SKM-1 treated with dmso at 0.1 percent for 144 hours (cell line): ENCODE measurements around the gene DMRTA2.
"Not testable (repeated sequence)": the region's sequence is repeated elsewhere in the genome, so short reads cannot be mapped to it uniquely, and the experiment has no call there.

ENCODE experiments used
- DNase-seq: peaks from one replicate; lab custom pipeline; 2025; ENCODE audit not compliant: unreplicated experiment; lab: John Stamatoyannopoulos, UW

Gene DMRTA2

DNA sequence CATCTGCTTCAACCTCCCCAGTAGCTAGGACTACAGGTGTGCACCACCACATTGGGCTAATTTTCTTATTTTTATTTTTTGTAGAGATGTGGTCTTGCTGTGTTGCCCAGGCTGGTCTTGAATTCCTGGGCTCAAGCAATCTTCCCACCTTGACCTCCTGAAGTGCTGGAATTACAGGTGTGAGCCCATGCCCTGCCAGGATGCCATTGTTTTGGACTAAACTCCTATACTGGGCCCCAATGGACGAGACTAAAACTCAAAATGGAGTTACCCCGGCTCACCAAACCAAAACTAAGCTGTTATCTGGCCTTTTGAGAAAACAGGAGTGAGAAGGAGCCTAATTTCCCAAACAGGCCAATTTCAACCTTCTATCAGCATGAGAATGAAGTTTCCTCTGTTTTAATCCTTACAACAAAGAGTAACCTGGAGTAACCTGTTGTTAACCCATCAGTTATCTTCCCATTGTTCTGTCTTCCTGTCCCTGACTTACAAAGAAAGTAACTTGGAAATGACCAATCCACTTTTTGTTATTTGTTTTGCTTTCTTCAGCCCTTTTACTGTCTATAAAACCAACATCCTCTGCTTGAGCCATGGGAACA, 29.6 kb downstream of the DMRTA2 start:
- no peak for DNase-seq

DNA sequence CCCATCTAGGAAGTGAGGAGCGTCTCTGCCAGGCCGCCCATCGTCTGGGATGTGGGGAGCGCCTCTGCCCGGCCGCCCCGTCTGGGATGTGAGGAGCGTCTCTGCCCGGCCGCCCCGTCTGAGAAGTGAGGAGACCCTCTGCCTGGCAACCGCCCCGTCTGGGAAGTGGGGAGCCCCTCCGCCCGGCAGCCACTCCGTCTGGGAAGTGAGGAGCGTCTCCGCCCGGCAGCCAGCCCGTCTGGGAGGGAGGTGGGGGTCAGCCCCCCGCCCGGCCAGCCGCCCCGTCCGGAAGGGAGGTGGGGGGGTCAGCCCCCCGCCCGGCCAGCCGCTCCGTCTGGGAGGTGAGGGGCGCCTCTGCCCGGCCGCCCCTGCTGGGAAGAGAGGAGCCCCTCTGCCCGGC, 41.7 kb downstream of the DMRTA2 start:
- DNase-seq: not testable (repeated sequence)

GRCh38 chr1:50378770-50379169, 44.5 kb downstream of the DMRTA2 start:
- DNase-seq: no peak

DNA sequence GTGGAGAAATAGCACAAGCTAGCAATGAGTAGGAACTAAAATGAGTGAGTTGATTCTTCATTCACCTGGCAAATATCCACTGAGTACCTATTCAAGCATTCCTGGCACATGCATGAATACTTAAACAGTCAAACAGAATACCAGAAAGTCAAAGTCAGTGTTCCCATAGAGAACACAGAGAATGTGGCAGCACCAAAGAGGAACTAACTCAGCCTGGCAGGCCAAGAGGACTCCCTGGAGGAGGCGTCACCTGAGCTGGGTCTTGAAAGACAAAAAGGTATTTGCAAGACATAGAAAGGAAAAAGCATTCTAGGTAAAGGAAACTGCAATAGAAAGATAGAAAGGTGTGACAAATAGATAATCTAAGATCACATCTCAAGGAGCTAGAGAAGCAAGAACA, 49.7 kb downstream of the DMRTA2 start:
- no peak for DNase-seq

DNA sequence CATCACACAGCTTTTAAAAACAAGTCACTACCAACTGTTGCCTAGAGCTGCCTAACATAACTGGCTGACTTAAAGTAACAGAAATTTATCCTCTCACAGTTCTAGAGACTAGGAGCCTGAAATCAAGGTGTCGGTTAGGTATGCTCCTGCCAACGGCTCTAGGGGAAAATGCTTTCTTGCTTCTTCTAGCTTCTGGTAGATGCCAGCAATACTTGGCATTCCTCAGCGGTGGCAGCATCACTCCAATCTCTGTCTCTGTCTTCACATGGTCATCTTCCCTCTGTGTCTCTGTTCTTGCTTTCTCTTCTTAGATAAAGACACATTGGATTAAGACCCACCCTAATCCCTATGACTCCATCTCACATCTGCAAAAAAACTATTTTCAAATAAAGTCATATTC, 51.5 kb downstream of the DMRTA2 start:
- DNase-seq: no peak

DNA sequence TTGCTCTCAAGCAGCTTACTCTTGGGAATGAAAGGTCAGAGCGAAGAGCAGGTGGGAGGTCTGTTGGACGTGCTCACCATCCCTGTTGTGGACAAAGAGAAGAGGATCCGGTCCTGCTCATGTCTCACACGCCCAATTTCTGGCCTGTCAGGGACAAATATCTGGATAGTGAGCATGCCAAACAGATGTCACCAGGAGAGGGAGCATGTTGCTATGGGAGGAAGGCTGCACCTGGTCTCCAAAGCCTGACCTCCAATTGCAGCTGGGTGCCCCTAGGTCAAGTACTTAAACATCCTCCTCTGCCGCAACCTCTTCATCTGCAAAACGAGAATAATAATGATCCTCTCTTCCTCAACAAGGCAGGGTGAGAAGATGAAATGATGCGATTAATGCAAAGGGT, 53.4 kb downstream of the DMRTA2 start:
- DNase-seq: no peak

DNA sequence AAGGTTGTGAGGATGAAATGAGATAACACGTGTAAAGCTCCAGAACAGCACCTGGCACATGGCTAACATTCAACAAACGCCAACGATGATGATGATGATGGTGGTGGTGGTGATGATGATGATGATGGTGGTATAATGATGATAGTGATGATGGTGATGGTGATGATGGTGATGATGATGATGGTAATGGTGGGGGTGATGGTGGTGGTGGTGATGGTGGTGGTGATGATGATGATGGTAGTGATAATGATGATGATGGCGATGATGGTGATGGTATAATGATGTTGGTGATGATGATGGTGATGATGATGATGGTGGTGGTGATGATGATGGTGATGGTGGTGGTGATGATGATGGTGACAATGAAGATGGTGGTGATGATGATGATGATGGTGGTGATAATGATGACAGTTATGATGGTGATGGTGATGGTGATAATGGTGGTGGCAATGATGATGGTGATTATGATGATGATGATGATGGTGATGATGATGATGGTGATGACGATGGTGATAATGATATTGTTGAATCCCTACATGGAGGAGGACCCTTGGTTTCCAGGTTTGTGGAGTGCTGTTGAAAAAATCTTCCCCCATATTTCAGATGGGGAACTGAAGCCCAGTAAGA, 54.1 kb downstream of the DMRTA2 start:
- DNase-seq: no peak

DNA sequence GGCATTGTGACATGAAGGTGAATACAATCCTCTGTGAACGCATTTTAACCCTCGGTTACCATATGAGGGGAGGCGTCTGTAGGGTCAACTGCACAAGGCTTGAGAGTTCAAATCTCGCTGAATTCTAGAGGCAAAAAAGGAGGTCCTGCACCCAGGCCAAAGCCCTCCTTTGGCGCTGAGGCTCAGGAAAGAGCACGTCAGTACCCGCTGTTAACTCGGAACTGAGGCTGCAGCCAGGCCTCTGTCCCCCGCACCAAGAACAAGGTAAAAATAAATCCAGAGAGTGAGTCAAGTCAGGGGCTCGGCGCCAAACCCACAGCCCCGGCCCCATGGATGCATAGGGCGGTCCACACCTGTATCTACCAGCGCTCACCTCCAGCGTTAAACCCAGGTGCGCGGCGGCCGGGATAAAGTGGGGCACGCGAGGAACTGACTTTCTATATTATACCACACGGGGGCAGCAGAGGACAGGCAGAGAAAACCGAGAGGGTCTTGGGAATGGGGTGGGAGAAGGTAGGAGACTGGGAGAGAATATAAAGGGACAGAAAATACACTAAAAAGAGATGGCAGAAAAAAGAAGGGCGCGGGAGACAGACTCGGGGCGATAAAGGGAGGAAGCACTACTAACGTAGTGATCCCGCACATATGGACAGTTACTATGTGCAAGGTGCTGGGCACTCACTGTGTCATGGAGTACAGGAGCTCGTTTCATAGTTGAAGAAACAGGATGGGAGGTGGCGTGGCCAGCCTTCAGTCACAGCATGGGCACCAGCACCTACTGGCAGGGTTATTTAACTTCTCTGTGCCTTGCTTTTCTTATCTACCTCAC, 54.9 kb downstream of the DMRTA2 start:
- DNase-seq: no peak
